Testis (tissue), 2 donors: Measurements from ENCODE around the gene SHLD1.

Source experiments
- POLR2A ChIP-seq: fragments of 450-650 bp; IDR thresholded peaks from one replicate; pipeline ENCODE4 v1.6.1; 2017; ENCODE audit warnings: antibody characterized with exemption, mild to moderate bottlenecking, moderate library complexity
- TF ChIP-seq, protein P1 (sequence below), 3 experiments: fragments of 450-650 bp in 2 of 3; fragments of 200-600 bp in 1 of 3; sonication (generic) in 1 of 3; IDR thresholded peaks; one replicate each; pipeline ENCODE4 v1.5.1; 2016 to 2019; ENCODE audit warnings: antibody characterized with exemption in 3 of 3, mild to moderate bottlenecking in 2 of 3, moderate library complexity in 1 of 3

DNA sequence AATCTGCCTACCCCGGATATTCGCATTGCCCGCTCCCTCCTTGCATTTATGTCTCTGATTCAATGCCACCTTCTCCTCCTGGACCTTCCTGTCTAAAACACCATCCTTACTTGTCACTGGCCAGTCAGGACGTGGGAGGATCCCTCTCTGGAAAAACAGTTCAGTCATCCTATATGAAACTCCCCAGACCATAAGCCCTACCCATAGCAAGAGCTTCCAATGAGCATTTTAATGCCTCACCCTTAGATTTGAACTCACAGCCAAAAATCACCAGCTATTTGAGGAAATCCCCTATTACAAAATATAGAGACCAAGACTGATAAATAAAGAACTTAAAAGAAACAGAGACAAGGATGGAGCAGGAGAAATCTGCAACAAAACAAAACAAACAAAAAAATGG, 86.4 kb downstream of the SHLD1 start:
- no peak for TF ChIP-seq POLR2A
- TF ChIP-seq, protein P1, sequence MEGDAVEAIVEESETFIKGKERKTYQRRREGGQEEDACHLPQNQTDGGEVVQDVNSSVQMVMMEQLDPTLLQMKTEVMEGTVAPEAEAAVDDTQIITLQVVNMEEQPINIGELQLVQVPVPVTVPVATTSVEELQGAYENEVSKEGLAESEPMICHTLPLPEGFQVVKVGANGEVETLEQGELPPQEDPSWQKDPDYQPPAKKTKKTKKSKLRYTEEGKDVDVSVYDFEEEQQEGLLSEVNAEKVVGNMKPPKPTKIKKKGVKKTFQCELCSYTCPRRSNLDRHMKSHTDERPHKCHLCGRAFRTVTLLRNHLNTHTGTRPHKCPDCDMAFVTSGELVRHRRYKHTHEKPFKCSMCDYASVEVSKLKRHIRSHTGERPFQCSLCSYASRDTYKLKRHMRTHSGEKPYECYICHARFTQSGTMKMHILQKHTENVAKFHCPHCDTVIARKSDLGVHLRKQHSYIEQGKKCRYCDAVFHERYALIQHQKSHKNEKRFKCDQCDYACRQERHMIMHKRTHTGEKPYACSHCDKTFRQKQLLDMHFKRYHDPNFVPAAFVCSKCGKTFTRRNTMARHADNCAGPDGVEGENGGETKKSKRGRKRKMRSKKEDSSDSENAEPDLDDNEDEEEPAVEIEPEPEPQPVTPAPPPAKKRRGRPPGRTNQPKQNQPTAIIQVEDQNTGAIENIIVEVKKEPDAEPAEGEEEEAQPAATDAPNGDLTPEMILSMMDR (IDR thresholded peaks at IDR 0.05): no peak
